SK-N-SH (cell line): ENCODE data around the gene PCDHA5. TPM values are rescaled to one million over a fixed set of nuclear protein-coding genes. Genes with fewer than 3 reads are reported as not detected.
A peak's percentile ranks its signal among the peaks of the same experiment; 100 is the strongest.

Experiments
- CTCF ChIA-PET: fragments of 300-600, 350-600 bp; formaldehyde crosslinking; extraction: SDS; loops from one replicate; lab custom pipeline; 2021; lab: Yijun Ruan, JAX
- POLR2A ChIA-PET: fragments of 350-600 bp; sonication (Branson Sonifier 250); formaldehyde crosslinking; extraction: SDS; loops from one replicate; lab custom pipeline; 2020; ENCODE audit warnings: antibody characterized with exemption, inconsistent platforms; lab: Yijun Ruan, JAX
- DNase-seq: peaks from one replicate; pipeline ENCODE4 v3.0.0; 2012
- H2AFZ ChIP-seq: fragments of 200-600 bp; sonication (generic); 2 replicates; pipeline ENCODE4 v1.8.1; 2016; ENCODE audit warnings: antibody characterized with exemption, mild to moderate bottlenecking, low read depth
- H3F3A ChIP-seq: fragments of 200-600 bp; sonication (generic); replicated peaks from 2 replicates; pipeline ENCODE3; 2016; ENCODE audit warnings: antibody characterized with exemption, mild to moderate bottlenecking; ENCODE audit not compliant: insufficient read depth
- H3K27ac ChIP-seq, 2 experiments: fragments of 200-500 bp in 1 of 2; fragments of 200-600 bp in 1 of 2; sonication (Bioruptor generic) in 1 of 2; sonication (generic), shearing (Covaris generic) in 1 of 2; 2 replicates each; pipeline versions ENCODE4 v1.5.1 to v1.6.1; 2014 to 2016; ENCODE audit warnings: low read depth in 2 of 2, inconsistent platforms in 1 of 2, low read length in 1 of 2, mild to moderate bottlenecking in 1 of 2, mixed read lengths in 1 of 2
- H3K27me3 ChIP-seq: fragments of 200-600 bp; sonication (generic), shearing (Covaris generic); 2 replicates; pipeline ENCODE4 v1.6.1; 2016; ENCODE audit warnings: mixed run types; ENCODE audit not compliant: insufficient read depth
- H3K36me3 ChIP-seq, 2 experiments: fragments of 200-500 bp in 1 of 2; fragments of 200-600 bp in 1 of 2; sonication (Bioruptor generic) in 1 of 2; sonication (generic) in 1 of 2; replicated peaks in 1 of 2; 2 replicates each; pipeline versions ENCODE3 to v1.5.1; 2014 to 2016; ENCODE audit warnings: low read length in 1 of 2, mild to moderate bottlenecking in 1 of 2; ENCODE audit not compliant: insufficient read depth in 2 of 2, control insufficient read depth in 1 of 2
- H3K4me1 ChIP-seq, 2 experiments: fragments of 200-500 bp in 1 of 2; fragments of 200-600 bp in 1 of 2; sonication (Bioruptor generic) in 1 of 2; sonication (generic), shearing (Covaris generic) in 1 of 2; 2 replicates each; pipeline versions ENCODE4 v1.5.1 to v1.6.1; 2014 to 2016; ENCODE audit warnings: low read depth in 1 of 2, low read length in 1 of 2, mixed run types in 1 of 2; ENCODE audit not compliant: insufficient read depth in 2 of 2, control insufficient read depth in 1 of 2
- H3K4me2 ChIP-seq: fragments of 200-600 bp; sonication (generic), shearing (Covaris generic); 2 replicates; pipeline ENCODE4 v1.6.1; 2017; ENCODE audit warnings: mixed run types
- H3K4me3 ChIP-seq, 2 experiments: fragments of 200-500 bp in 1 of 2; fragments of 200-600 bp in 1 of 2; sonication (Bioruptor generic) in 1 of 2; sonication (generic), shearing (Covaris generic) in 1 of 2; 2 replicates each; pipeline versions ENCODE4 v1.5.1 to v1.8.1; 2014 to 2016; ENCODE audit warnings: low read depth in 2 of 2, inconsistent platforms in 1 of 2, low read length in 1 of 2, mild to moderate bottlenecking in 1 of 2, mixed read lengths in 1 of 2, moderate library complexity in 1 of 2
- H3K79me2 ChIP-seq: fragments of 200-600 bp; sonication (generic); 2 replicates; pipeline ENCODE4 v1.8.1; 2017; ENCODE audit warnings: mild to moderate bottlenecking; ENCODE audit not compliant: insufficient read depth
- H3K9ac ChIP-seq: fragments of 200-600 bp; sonication (generic); 2 replicates; pipeline ENCODE4 v1.6.1; 2017; ENCODE audit warnings: mixed run types
- H3K9me2 ChIP-seq: fragments of 200-600 bp; sonication (generic); 2 replicates; pipeline ENCODE4 v1.6.1; 2017; ENCODE audit warnings: mixed run types
- H3K9me3 ChIP-seq: fragments of 200-600 bp; sonication (generic); 2 replicates; pipeline ENCODE4 v1.6.1; 2017; ENCODE audit warnings: mixed run types, mild to moderate bottlenecking, moderate library complexity
- H4K20me1 ChIP-seq: fragments of 200-600 bp; sonication (generic); 2 replicates; pipeline ENCODE4 v1.6.1; 2017; ENCODE audit warnings: mild to moderate bottlenecking, mixed run types; ENCODE audit not compliant: insufficient read depth
- CHD2 ChIP-seq: fragments of 150-350 bp; IDR thresholded peaks from 2 replicates; pipeline ENCODE4 v1.6.1; 2018; ENCODE audit warnings: low read length; ENCODE audit not compliant: partially characterized antibody
- CTCF ChIP-seq: fragments of 200-600 bp; sonication (generic); IDR thresholded peaks from 2 replicates; pipeline ENCODE4 v1.6.1; 2017; ENCODE audit warnings: antibody characterized with exemption, mild to moderate bottlenecking, moderate library complexity
- ELF1 ChIP-seq: IDR thresholded peaks from 2 replicates; pipeline ENCODE4 v1.4.0; 2012
- EP300 ChIP-seq, 2 experiments: IDR thresholded peaks; 2 replicates each; pipeline versions ENCODE4 v1.4.0 to v1.6.1; 2012; ENCODE audit warnings: borderline replicate concordance in 1 of 2, low read depth in 1 of 2, low read length in 1 of 2
- EZH2phosphoT487 ChIP-seq: fragments of 200-600 bp; sonication (generic); IDR thresholded peaks from 2 replicates; pipeline ENCODE4 v1.6.1; 2017; ENCODE audit warnings: low read depth, mixed run types, mild to moderate bottlenecking, antibody characterized with exemption, moderate library complexity, borderline replicate concordance
- FOSL2 ChIP-seq: IDR thresholded peaks from 2 replicates; pipeline ENCODE4 v1.4.0; 2012; ENCODE audit warnings: low read depth, mild to moderate bottlenecking, moderate library complexity, borderline replicate concordance
- MEF2A ChIP-seq: IDR thresholded peaks from 2 replicates; pipeline ENCODE4 v1.4.0; 2012; ENCODE audit warnings: low read depth, borderline replicate concordance
- MXI1 ChIP-seq: IDR thresholded peaks from 2 replicates; pipeline ENCODE4 v1.6.1; 2012; ENCODE audit warnings: mild to moderate bottlenecking, low read depth, low read length, improper control_type of control experiment
- RAD21 ChIP-seq: IDR thresholded peaks from 2 replicates; pipeline ENCODE4 v1.6.1; 2012; ENCODE audit warnings: mild to moderate bottlenecking, low read length
- REST ChIP-seq: IDR thresholded peaks from 2 replicates; pipeline ENCODE4 v1.6.1; 2012; ENCODE audit warnings: mild to moderate bottlenecking, low read depth, low read length, moderate library complexity
- RXRA ChIP-seq: IDR thresholded peaks from 2 replicates; pipeline ENCODE4 v1.4.0; 2012; ENCODE audit warnings: low read depth, mild to moderate bottlenecking, borderline replicate concordance
- SMC3 ChIP-seq: IDR thresholded peaks from 2 replicates; pipeline ENCODE4 v1.6.1; 2012; ENCODE audit warnings: low read depth, low read length, improper control_type of control experiment
- TAF1 ChIP-seq: IDR thresholded peaks from 2 replicates; pipeline ENCODE4 v1.6.1; 2012; ENCODE audit warnings: low read depth, mild to moderate bottlenecking, low read length, moderate library complexity, borderline replicate concordance
- TEAD4 ChIP-seq: IDR thresholded peaks from 2 replicates; pipeline ENCODE4 v1.4.0; 2012; ENCODE audit warnings: mild to moderate bottlenecking, borderline replicate concordance; ENCODE audit not compliant: insufficient read depth
- YY1 ChIP-seq: IDR thresholded peaks from 2 replicates; pipeline ENCODE4 v1.4.0; 2012; ENCODE audit warnings: low read depth, mild to moderate bottlenecking
- ZBTB33 ChIP-seq: IDR thresholded peaks from 2 replicates; pipeline ENCODE4 v1.4.0; 2012; ENCODE audit warnings: low read depth, borderline replicate concordance
- WGBS: methylation state at CpG from one replicate; pipeline ENCODE4 v1.1.6; 2017; ENCODE audit warnings: low lambda C conversion rate; 5-methylcytosine and 5-hydroxymethylcytosine counted together
- polyA plus RNA-seq, 3 experiments: library from polyadenylated mRNA; depleted of rRNA; stranded (reverse); fragments of >200 nt; gene quantifications; 2 replicates each; pipeline ENCODE4 v1.2.3, GENCODE V29; 2012

PCDHA5 gene
- polyA plus RNA-seq, 1 of the 3 experiments (the other 2 are of a cell fraction): 0.02 TPM

- H3K9ac ChIP-seq: no peak within 1 kb of the TSS
- no peaks in the 10 kb centered on the region for H3K79me2 ChIP-seq
- no peak within 1 kb of the TSS for H2AFZ ChIP-seq
- H3K4me2 ChIP-seq: no peak within 1 kb of the TSS
- no peaks in the 10 kb centered on the region for H3K9me3 ChIP-seq
- H4K20me1 ChIP-seq: no peaks in the 10 kb centered on the region
- no peak within 1 kb of the TSS for H3K27ac ChIP-seq
- DNase-seq: no peak
- CTCF ChIA-PET: interaction anchor here (1.3 to 2.4 kb wide), 3 partner anchors 14 to 185 kb away, joined by 3 to 10 read pairs (median 7); partner anchors contain the start of gene PCDHAC1
- 79% methylated on average over 32 of the region's 44 CpGs for WGBS
- H3K27me3 ChIP-seq: no peaks in the 10 kb centered on the region
- H3K36me3 ChIP-seq: no peaks in the 10 kb centered on the region
- H3K4me3 ChIP-seq: no peak within 1 kb of the TSS
- POLR2A ChIA-PET: no interaction called here
- H3K4me1 ChIP-seq: no peaks in the 10 kb centered on the region
- H3K9me2 ChIP-seq: no peaks in the 10 kb centered on the region
- H3F3A ChIP-seq: no peaks in the 10 kb centered on the region
- TF ChIP-seq ELF1 (no peak), RAD21 (peak; percentile 40; the same call in 1 of the 2 replicates), CTCF (peak; percentile 13; the same call in 1 of the 2 replicates)
- TF ChIP-seq, all 33 proteins: peak for 2
These were observed 34.6 kb downstream of the PCDHA5 start, which contains the start of gene PCDHA10 for GRCh38 chr5:140855772-140856674. PCDHA10 (plus strand) TSS chr5:140855897; CDS start chr5:140856049, 152 bp downstream.

- Histone ChIP-seq H3K9ac (no peak overlapping the region), H4K20me1 (no peaks in the 10 kb centered on the region), H3K79me2 (no peaks in the 10 kb centered on the region), H3K27me3 (no peaks in the 10 kb centered on the region), H3K4me2 (no peak overlapping the region), H3K4me1 (no peaks in the 10 kb centered on the region), H3K36me3 (no peaks in the 10 kb centered on the region), H3F3A (no peaks in the 10 kb centered on the region), H3K9me3 (no peaks in the 10 kb centered on the region), H3K27ac (no peak overlapping the region), H3K4me3 (no peak overlapping the region), H3K9me2 (no peaks in the 10 kb centered on the region), H2AFZ (no peak overlapping the region)
- no peak for DNase-seq
- CTCF ChIA-PET: interaction anchor here (2.4 to 9.2 kb wide), 2 partner anchors 16 to 183 kb away, joined by 10 to 132 read pairs; partner anchors contain the start of gene PCDHA8
- 94% methylated on average over 29 of the region's 94 CpGs for WGBS
- POLR2A ChIA-PET: no interaction called here
- no peak for TF ChIP-seq MEF2A
- TF ChIP-seq CHD2: no peak
- no peak for TF ChIP-seq EP300 (IDR thresholded peaks at IDR 0.05; ENCODE audit: borderline replicate concordance in 1 of 2, low read depth in 1 of 2, low read length in 1 of 2)
- TF ChIP-seq SMC3: no peak
- no peak for TF ChIP-seq RAD21
- TF ChIP-seq ZBTB33: no peak
- no peak for TF ChIP-seq TAF1
- no peak for TF ChIP-seq REST
- TF ChIP-seq RXRA: no peak
- TF ChIP-seq FOSL2: no peak
- TF ChIP-seq MXI1: no peak
- no peak for TF ChIP-seq EZH2phosphoT487
- TF ChIP-seq TEAD4: no peak
- no peak for TF ChIP-seq YY1
These were observed 36.0 kb downstream of the PCDHA5 start for GRCh38 chr5:140857177-140857986.
